Stimulated activated CD4-positive, alpha-beta T cell treated with anti-CD3 and anti-CD28 coated beads, TNF-alpha, amount 100 ng/mL, for 1 hour (primary cell): ENCODE measurements around the gene UBE4B.
"Not testable (repeated sequence)": the region's sequence is repeated elsewhere in the genome, so short reads cannot be mapped to it uniquely, and the experiment has no call there.

Experiments
- DNase-seq, 3 donors: peaks; one replicate each; pipeline ENCODE4 v3.0.0-alpha.2; 2020; ENCODE audit warnings: low read depth in 3 of 3, low spot score in 1 of 3

UBE4B gene

GRCh38 chr1:10209590-10209904, 176.8 kb downstream of the UBE4B start:
- no peak for DNase-seq

GRCh38 chr1:10209905-10210810, 177.4 kb downstream of the UBE4B start, which contains the start of gene KIF1B:
Gene KIF1B, plus strand, starts transcription at chr1:10210570. Its CDS starts 21,759 bp downstream, at chr1:10232329.
- peak; percentile 91 to 94 (median 93) for DNase-seq

- DNase-seq = no peak
These were observed 178.4 kb downstream of the UBE4B start for GRCh38 chr1:10210841-10211804.

- no peak for DNase-seq
These were observed 179.2 kb downstream of the UBE4B start for GRCh38 chr1:10211805-10212410.

- no peak for DNase-seq
These were observed 179.7 kb downstream of the UBE4B start for GRCh38 chr1:10212476-10212875.

GRCh38 chr1:10213186-10213705, 180.5 kb downstream of the UBE4B start:
- no peak for DNase-seq

- DNase-seq = no peak
These were observed 183.5 kb downstream of the UBE4B start for GRCh38 chr1:10216090-10216749.

- DNase-seq = no peak
These were observed 185.1 kb downstream of the UBE4B start for GRCh38 chr1:10217748-10218441.

GRCh38 chr1:10220200-10220599, 187.4 kb downstream of the UBE4B start:
- DNase-seq = no peak

- not testable (repeated sequence) for DNase-seq
These were observed 187.9 kb downstream of the UBE4B start for GRCh38 chr1:10220657-10221056.

GRCh38 chr1:10225573-10225972, 192.8 kb downstream of the UBE4B start:
- DNase-seq = no peak

GRCh38 chr1:10228528-10228927, 195.8 kb downstream of the UBE4B start:
- DNase-seq = no peak

- DNase-seq = no peak
These were observed 197.1 kb downstream of the UBE4B start for GRCh38 chr1:10229903-10230302.
